HT1080 (cell line): ENCODE results near the gene GRAMD2A. TPM values are rescaled to one million over a fixed set of nuclear protein-coding genes. Genes with fewer than 3 reads are reported as not detected.
"Not testable (repeated sequence)": the region's sequence is repeated elsewhere in the genome, so short reads cannot be mapped to it uniquely, and the experiment has no call there.

ENCODE experiments used
- DNase-seq: peaks from one replicate; pipeline ENCODE4 v3.0.0-alpha.2; 2015; ENCODE audit warnings: low read depth
- total RNA-seq: library from RNA; depleted of rRNA; stranded (reverse); fragments of >200 nt; shearing (Covaris generic); gene quantifications from 2 replicates; pipeline ENCODE4 v1.2.3, GENCODE V29; 2014

GRAMD2A gene
- total RNA-seq, 1 experiment from 2014 or later = not detected

- DNase-seq = no peak
Observed at GRCh38 chr15:72189250-72189902, 8.2 kb downstream of the GRAMD2A start.

- no peak for DNase-seq
Observed at GRCh38 chr15:72184165-72184811, 13.3 kb downstream of the GRAMD2A start.

- DNase-seq = no peak
Observed at GRCh38 chr15:72183781-72184164, 13.8 kb downstream of the GRAMD2A start.

- no peak for DNase-seq
Observed at GRCh38 chr15:72182673-72183072, 14.9 kb downstream of the GRAMD2A start.

- no peak for DNase-seq
Observed at GRCh38 chr15:72182244-72182643, 15.3 kb downstream of the GRAMD2A start.

- no peak for DNase-seq
Observed at GRCh38 chr15:72180761-72181324, 16.7 kb downstream of the GRAMD2A start.

GRCh38 chr15:72179950-72180581 lies 17.5 kb downstream of the GRAMD2A start:
- no peak for DNase-seq

GRCh38 chr15:72178976-72179585 lies 18.5 kb downstream of the GRAMD2A start:
- no peak for DNase-seq

- DNase-seq = no peak
Observed at GRCh38 chr15:72176743-72177142, 20.8 kb downstream of the GRAMD2A start.

- no peak for DNase-seq
Observed at GRCh38 chr15:72176159-72176558, 21.4 kb downstream of the GRAMD2A start.

GRCh38 chr15:72175186-72176044 lies 22.2 kb downstream of the GRAMD2A start:
- no peak for DNase-seq

GRCh38 chr15:72174551-72175165 lies 22.9 kb downstream of the GRAMD2A start:
- no peak for DNase-seq

- no peak for DNase-seq
Observed at GRCh38 chr15:72173864-72174550, 23.6 kb downstream of the GRAMD2A start.

- no peak for DNase-seq
Observed at GRCh38 chr15:72173401-72173800, 24.2 kb downstream of the GRAMD2A start.

- no peak for DNase-seq
Observed at GRCh38 chr15:72172796-72173195, 24.8 kb downstream of the GRAMD2A start.

GRCh38 chr15:72171978-72172377 lies 25.6 kb downstream of the GRAMD2A start:
- DNase-seq = not testable (repeated sequence)

- DNase-seq = no peak
Observed at GRCh38 chr15:72170691-72171090, 26.9 kb downstream of the GRAMD2A start.

- no peak for DNase-seq
Observed at GRCh38 chr15:72169921-72170611, 27.5 kb downstream of the GRAMD2A start.

GRCh38 chr15:72169236-72169920 lies 28.2 kb downstream of the GRAMD2A start:
- DNase-seq = no peak
